ENCODE data around the gene IDH3G.

DNA sequence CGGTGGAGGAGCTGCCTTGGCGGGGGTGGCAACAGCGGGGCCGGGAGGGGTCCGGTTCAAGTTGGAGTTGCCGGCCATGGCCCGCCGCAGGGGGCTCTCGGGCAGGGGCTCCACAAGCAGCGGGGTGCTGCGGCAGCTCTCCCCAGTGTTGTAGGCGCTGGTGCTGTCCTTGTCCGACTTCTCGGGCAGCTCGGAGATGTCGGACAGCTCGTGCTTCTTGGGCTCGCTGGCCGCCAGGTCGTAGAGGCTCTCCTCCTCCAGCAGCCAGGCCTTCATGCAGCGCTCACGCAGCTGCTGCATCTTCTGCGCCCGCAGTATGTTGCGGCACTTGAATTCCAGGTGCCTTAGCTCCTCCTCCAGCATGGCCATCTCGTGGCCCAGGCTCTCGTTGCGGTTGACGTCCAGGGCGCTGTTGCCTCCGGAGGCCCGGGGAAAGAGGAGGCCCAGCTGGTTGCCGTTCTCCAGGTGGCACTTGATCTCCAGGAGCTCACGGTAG, 10.0 kb upstream of the IDH3G start:
- TF ChIP-seq BRCA1 (IDR thresholded peaks at IDR 0.05; ENCODE audit: low read depth, low read length) (no peak), TAF1 (IDR thresholded peaks at IDR 0.05; ENCODE audit: low read depth, low read length) (no peak), EP300 (IDR thresholded peaks at IDR 0.05; ENCODE audit: borderline replicate concordance in 1 of 2, low read depth in 2 of 2, low read length in 2 of 2) (no peak), EZH2 (IDR thresholded peaks at IDR 0.05; ENCODE audit: low read depth, low read length, severe bottlenecking) (no peak), TEAD4 (IDR thresholded peaks at IDR 0.05; ENCODE audit: low read depth, low read length) (no peak), NRF1 (IDR thresholded peaks at IDR 0.05; ENCODE audit: low read depth, low read length) (no peak), SP1 (IDR thresholded peaks at IDR 0.05; ENCODE audit: low read depth, low read length) (no peak)
- TF ChIP-seq, protein P1, sequence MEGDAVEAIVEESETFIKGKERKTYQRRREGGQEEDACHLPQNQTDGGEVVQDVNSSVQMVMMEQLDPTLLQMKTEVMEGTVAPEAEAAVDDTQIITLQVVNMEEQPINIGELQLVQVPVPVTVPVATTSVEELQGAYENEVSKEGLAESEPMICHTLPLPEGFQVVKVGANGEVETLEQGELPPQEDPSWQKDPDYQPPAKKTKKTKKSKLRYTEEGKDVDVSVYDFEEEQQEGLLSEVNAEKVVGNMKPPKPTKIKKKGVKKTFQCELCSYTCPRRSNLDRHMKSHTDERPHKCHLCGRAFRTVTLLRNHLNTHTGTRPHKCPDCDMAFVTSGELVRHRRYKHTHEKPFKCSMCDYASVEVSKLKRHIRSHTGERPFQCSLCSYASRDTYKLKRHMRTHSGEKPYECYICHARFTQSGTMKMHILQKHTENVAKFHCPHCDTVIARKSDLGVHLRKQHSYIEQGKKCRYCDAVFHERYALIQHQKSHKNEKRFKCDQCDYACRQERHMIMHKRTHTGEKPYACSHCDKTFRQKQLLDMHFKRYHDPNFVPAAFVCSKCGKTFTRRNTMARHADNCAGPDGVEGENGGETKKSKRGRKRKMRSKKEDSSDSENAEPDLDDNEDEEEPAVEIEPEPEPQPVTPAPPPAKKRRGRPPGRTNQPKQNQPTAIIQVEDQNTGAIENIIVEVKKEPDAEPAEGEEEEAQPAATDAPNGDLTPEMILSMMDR (IDR thresholded peaks at IDR 0.05; ENCODE audit: control extremely low read depth in 1 of 3, insufficient read depth in 1 of 3, low read depth in 1 of 3, low read length in 3 of 3): no peak

Data from H1 (cell line).